ENCODE results near the gene MIER1. TPM values are rescaled to one million over a fixed set of nuclear protein-coding genes. Genes with fewer than 3 reads are reported as not detected.

The MIER1 gene
- total RNA-seq, 1 experiment from 2014 or later, result 17.2 TPM

DNA sequence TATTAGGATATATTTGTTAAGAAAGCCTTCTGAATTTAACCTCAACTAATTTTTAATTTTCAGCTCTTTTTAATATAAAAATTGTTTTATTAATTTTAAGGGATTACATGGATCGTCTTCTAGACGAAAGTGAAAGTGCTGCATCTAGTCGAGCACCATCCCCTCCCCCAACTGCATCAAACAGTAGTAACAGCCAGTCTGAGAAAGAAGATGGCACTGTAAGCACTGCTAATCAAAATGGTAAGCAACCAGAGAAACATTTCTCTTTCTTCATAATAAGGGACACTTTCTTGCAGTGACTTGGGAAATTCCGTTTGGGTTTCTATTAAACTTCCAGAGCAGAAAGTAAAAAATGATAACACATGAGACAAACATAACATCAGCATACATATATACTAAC, 56.9 kb downstream of the MIER1 start:
- Histone ChIP-seq H3K9me3 (no peaks in the 10 kb centered on the region), H3K27me3 (replicated peaks; ENCODE audit: control insufficient read depth, insufficient read depth, low read length) (no peaks in the 10 kb centered on the region), H3K4me3 (ENCODE audit: low read depth, low read length) (no peak overlapping the region), H3K36me3 (ENCODE audit: control insufficient read depth, insufficient read depth, low read length) (no peaks in the 10 kb centered on the region), H3K4me1 (0 out of 2 replicates have a peak, but pooled peaks cover 4% of the 10 kb centered on the region)
- H3K4me1 Mint-ChIP-seq (ENCODE audit: low read depth, unreplicated experiment), result no peaks in the 10 kb centered on the region
- intact Hi-C loops (cut with micrococcal nuclease; ENCODE audit: unreplicated experiment), result no loop called here
- no peaks in the 10 kb centered on the region for H3K27me3 Mint-ChIP-seq (ENCODE audit: insufficient read depth, unreplicated experiment)
- ChIA-PET CTCF (no interaction called here), POLR2A (no interaction called here)
- no peaks in the 10 kb centered on the region for H3K9me3 Mint-ChIP-seq (ENCODE audit: unreplicated experiment)
- H3K36me3 Mint-ChIP-seq (ENCODE audit: insufficient read depth, unreplicated experiment), result peaks cover 25% of the 10 kb centered on the region
- no peak overlapping the region for H3K4me3 Mint-ChIP-seq (ENCODE audit: unreplicated experiment)
- no TSS peak for BruUV-seq (replicated peaks)
- H3K27ac Mint-ChIP-seq (ENCODE audit: unreplicated experiment), result no peak overlapping the region
- TF ChIP-seq, protein P1, sequence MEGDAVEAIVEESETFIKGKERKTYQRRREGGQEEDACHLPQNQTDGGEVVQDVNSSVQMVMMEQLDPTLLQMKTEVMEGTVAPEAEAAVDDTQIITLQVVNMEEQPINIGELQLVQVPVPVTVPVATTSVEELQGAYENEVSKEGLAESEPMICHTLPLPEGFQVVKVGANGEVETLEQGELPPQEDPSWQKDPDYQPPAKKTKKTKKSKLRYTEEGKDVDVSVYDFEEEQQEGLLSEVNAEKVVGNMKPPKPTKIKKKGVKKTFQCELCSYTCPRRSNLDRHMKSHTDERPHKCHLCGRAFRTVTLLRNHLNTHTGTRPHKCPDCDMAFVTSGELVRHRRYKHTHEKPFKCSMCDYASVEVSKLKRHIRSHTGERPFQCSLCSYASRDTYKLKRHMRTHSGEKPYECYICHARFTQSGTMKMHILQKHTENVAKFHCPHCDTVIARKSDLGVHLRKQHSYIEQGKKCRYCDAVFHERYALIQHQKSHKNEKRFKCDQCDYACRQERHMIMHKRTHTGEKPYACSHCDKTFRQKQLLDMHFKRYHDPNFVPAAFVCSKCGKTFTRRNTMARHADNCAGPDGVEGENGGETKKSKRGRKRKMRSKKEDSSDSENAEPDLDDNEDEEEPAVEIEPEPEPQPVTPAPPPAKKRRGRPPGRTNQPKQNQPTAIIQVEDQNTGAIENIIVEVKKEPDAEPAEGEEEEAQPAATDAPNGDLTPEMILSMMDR (IDR thresholded peaks at IDR 0.05; ENCODE audit: insufficient read depth in 1 of 2, low read depth in 1 of 2, low read length in 1 of 2, severe bottlenecking in 1 of 2, unreplicated experiment in 1 of 2), result no peak
- no peak for DNase-seq

DNA sequence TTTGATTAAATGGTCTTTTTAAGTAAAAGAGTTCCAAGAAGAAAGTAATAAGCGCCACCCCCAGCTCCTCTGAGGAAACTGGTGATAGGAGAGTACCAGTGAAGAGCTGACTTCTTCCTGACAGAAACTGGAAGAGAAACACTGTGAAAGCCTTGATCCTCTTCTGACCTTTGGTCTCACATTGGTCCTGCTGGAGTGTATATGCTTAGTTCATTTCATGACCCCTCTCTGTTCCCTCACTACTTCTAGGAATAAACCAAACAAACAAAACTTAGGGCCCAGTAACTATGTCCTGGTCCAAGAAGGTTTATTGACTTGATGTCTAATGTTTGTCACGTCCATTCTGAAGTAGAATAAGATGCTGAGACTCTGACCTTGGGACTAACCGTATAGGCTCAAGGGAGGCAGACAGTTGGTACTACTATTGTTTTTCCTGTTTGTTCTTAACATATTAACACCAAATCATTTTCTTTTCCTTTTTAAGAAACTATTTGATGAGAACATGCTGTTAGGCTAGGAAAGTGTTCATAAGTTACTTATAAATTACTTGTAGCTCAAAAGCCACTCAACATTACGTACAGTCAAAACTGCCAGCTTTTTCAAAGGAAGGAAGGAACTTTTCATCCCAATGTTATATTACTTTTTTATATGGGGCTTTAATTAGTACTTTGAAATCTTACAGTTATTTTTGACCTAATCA, 57.9 kb downstream of the MIER1 start:
- 0 out of 2 replicates have a peak, but pooled peaks cover 4% of the 10 kb centered on the region for H3K4me1 ChIP-seq
- ChIA-PET CTCF (no interaction called here), POLR2A (no interaction called here)
- H3K9me3 ChIP-seq, result no peaks in the 10 kb centered on the region
- Mint-ChIP-seq H3K4me3 (ENCODE audit: unreplicated experiment) (no peak overlapping the region), H3K9me3 (ENCODE audit: unreplicated experiment) (no peaks in the 10 kb centered on the region), H3K27me3 (ENCODE audit: insufficient read depth, unreplicated experiment) (no peaks in the 10 kb centered on the region), H3K27ac (ENCODE audit: unreplicated experiment) (no peak overlapping the region), H3K36me3 (ENCODE audit: insufficient read depth, unreplicated experiment) (peaks cover 29% of the 10 kb centered on the region), H3K4me1 (ENCODE audit: low read depth, unreplicated experiment) (no peaks in the 10 kb centered on the region)
- intact Hi-C loops (cut with micrococcal nuclease; ENCODE audit: unreplicated experiment), result no loop called here
- BruUV-seq (replicated peaks), result no TSS peak
- DNase-seq, result no peak
- H3K36me3 ChIP-seq (ENCODE audit: control insufficient read depth, insufficient read depth, low read length), result no peaks in the 10 kb centered on the region
- H3K27me3 ChIP-seq (replicated peaks; ENCODE audit: control insufficient read depth, insufficient read depth, low read length), result no peaks in the 10 kb centered on the region
- TF ChIP-seq, protein P1 (IDR thresholded peaks at IDR 0.05; ENCODE audit: insufficient read depth in 1 of 2, low read depth in 1 of 2, low read length in 1 of 2, severe bottlenecking in 1 of 2, unreplicated experiment in 1 of 2), result no peak
- no peak overlapping the region for H3K4me3 ChIP-seq (ENCODE audit: low read depth, low read length)

DNA sequence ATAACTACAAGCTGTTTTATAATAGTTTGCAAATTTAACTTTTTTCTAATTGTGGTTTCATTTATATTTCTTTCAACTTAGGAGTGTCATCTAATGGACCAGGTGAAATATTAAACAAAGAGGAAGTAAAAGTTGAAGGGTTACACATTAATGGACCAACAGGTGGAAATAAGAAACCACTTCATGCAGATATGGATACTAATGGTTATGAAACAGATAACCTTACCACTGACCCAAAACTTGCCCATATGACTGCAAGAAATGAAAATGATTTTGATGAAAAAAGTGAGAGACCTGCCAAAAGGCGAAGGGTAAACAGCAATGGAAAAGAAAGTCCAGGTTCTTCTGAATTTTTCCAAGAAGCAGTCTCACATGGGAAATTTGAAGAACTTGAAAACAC, 59.7 kb downstream of the MIER1 start:
- Mint-ChIP-seq H3K27me3 (ENCODE audit: insufficient read depth, unreplicated experiment) (no peaks in the 10 kb centered on the region), H3K27ac (ENCODE audit: unreplicated experiment) (no peak overlapping the region), H3K9me3 (ENCODE audit: unreplicated experiment) (no peaks in the 10 kb centered on the region), H3K36me3 (ENCODE audit: insufficient read depth, unreplicated experiment) (peaks cover 36% of the 10 kb centered on the region), H3K4me1 (ENCODE audit: low read depth, unreplicated experiment) (no peaks in the 10 kb centered on the region), H3K4me3 (ENCODE audit: unreplicated experiment) (no peak overlapping the region)
- Histone ChIP-seq H3K27me3 (replicated peaks; ENCODE audit: control insufficient read depth, insufficient read depth, low read length) (no peaks in the 10 kb centered on the region), H3K4me3 (ENCODE audit: low read depth, low read length) (no peak overlapping the region), H3K9me3 (no peaks in the 10 kb centered on the region), H3K4me1 (0 out of 2 replicates have a peak, but pooled peaks cover 4% of the 10 kb centered on the region), H3K36me3 (ENCODE audit: control insufficient read depth, insufficient read depth, low read length) (no peaks in the 10 kb centered on the region)
- ChIA-PET CTCF (no interaction called here), POLR2A (no interaction called here)
- TF ChIP-seq, protein P1 (IDR thresholded peaks at IDR 0.05; ENCODE audit: insufficient read depth in 1 of 2, low read depth in 1 of 2, low read length in 1 of 2, severe bottlenecking in 1 of 2, unreplicated experiment in 1 of 2), result no peak
- BruUV-seq (replicated peaks), result no TSS peak
- DNase-seq, result no peak
- intact Hi-C loops (cut with micrococcal nuclease; ENCODE audit: unreplicated experiment), result no loop called here
